WI38 (cell line): ENCODE results near the gene GATA5.
"Not testable (repeated sequence)": the region's sequence is repeated elsewhere in the genome, so short reads cannot be mapped to it uniquely, and the experiment has no call there.

Experiments
- H3K4me3 ChIP-seq: 2 replicates; pipeline ENCODE4 v1.5.1; 2011; ENCODE audit warnings: low read depth, mild to moderate bottlenecking, control low read depth, low read length
- CTCF ChIP-seq: IDR thresholded peaks from 2 replicates; pipeline ENCODE4 v1.5.1; 2012; ENCODE audit warnings: low read depth, mild to moderate bottlenecking, control low read depth, low read length

The GATA5 gene

GRCh38 chr20:62493253-62493885 is 17.6 kb upstream of the GATA5 start:
- H3K4me3 ChIP-seq, result no peak overlapping the region
- no peak for TF ChIP-seq CTCF

GRCh38 chr20:62492711-62493110 is 16.9 kb upstream of the GATA5 start:
- no peak overlapping the region for H3K4me3 ChIP-seq
- TF ChIP-seq CTCF, result no peak

GRCh38 chr20:62490783-62491182 is 15.0 kb upstream of the GATA5 start:
- H3K4me3 ChIP-seq, result not testable (repeated sequence)

GRCh38 chr20:62489932-62490263 is 14.1 kb upstream of the GATA5 start:
- TF ChIP-seq CTCF, result no peak

GRCh38 chr20:62489186-62489931 is 13.6 kb upstream of the GATA5 start:
- H3K4me3 ChIP-seq, result no peak overlapping the region
- no peak for TF ChIP-seq CTCF

More at GRCh38 chr20:62489932-62490263, 14.1 kb upstream of the GATA5 start:
- H3K4me3 ChIP-seq, result no peak overlapping the region

GRCh38 chr20:62488470-62488869 is 12.7 kb upstream of the GATA5 start:
- no peak for TF ChIP-seq CTCF
- no peak overlapping the region for H3K4me3 ChIP-seq

- H3K4me3 ChIP-seq, result no peak overlapping the region
- no peak for TF ChIP-seq CTCF
Measured at GRCh38 chr20:62487561-62488354, 12.0 kb upstream of the GATA5 start.
